Fibroblast of skin of right quadriceps (primary cell): Measurements from ENCODE around the gene LDHD.

Experiments
- DNase-seq: peaks from one replicate; pipeline ENCODE4 v3.0.0-alpha.2; 2013

Gene LDHD

DNA sequence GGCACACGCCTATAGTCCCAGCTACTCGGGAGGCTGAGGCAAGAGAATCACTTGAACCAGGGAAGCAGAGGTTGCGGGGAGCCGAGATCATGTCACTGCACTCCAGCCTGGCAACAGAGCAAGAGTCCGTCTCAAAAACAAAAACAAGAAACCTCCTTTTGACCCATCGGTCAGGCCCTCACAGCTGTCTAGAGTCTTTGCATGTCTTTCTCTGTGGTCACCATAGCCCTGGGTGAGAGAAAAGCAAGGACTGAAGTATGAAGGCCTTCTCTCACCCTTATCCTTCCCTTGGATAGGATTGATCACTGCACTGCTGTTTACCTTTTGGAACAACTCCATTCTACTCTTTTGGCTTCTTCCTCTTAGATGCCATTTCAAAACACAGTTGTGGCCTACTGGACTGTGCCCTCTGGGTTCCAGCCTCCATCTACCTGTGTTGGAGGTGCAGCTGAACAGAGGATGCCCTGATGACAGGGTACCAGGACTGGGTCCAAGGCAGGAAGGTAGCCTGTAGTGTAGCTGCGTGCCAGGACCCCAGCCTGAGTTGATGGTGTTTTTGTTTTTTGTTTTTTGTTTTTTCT lies 37.1 kb downstream of the LDHD start:
- DNase-seq: no peak

DNA sequence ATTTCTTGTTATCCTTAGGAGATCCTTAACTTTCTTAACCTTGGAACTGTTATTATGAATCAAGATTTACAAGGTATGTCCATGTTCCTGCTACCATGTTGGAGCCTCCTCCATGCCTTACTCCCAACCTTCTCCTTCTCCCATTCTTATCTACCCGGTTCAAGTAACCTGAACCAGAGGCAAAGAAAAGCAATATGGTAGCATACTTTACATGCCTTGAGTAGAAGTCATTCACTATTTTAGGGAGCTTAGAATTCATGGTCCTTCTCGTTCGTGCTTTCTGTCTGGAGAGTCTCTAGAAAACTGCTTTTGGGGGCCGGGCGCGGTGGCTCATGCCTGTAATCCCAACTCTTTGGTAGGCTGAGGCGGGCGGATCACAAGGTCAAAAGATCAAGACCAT lies 37.7 kb downstream of the LDHD start:
- DNase-seq: no peak

DNA sequence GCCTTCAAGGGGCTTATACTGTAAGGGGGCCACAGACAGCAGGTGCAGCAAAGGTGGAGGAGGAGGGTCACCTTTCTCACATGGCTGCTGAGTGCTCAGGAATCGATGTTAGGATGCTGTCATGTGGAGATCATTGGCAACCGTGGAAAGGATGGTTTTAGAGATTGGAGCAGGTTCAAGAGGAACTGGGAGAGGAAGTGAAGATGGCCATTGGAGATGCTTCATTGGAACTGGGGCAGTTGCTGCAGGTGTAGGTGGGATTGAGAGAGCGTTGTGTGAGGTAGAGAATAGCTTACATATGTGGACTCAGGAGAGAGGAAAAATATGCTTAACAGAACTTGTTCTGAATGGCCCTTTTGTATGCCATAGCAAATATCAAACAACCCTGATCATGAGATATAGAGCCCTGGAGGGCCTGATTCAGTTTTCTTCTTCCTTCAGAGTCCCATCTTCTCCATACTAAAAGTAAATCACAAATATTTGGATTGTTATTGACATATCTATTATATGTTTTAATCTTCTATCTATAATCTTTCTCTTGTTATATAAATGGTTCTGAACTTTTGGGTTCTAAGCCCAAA lies 40.8 kb downstream of the LDHD start:
- no peak for DNase-seq

DNA sequence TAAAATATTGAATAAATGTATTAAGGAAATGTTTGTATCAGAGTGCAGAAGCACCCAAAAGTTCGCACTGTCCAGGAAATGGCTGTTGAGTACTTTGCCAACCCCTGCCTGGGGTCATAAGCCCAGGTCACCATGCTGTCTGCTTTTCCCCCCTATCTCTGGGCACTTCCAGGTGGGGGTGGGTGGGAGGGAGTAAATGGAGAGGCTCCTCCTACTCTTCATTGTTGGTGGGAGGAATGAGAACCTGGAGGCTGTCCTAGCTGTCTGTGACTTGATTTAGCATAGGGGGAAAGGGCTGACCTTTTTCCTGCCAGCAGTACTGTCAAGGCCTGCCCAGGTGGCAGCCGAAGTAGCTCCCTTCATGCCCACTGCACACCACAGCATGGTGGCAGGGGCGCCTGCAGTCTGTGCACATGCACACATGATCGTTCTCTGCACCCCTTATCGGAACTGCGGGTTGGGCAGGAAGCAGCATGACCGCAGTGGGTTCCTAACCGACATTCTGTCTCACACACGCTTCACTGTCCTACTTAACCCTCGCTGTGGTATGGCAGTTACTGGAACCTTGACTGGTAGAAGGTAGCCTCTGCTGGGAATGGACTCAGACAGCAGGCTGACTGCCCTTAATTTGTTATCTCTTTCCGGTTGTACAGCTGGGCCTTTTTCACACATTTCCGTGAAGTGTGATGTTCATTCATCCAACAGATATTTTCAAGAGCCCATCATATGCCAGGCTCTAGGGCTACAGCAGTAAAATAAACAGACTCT lies 41.5 kb downstream of the LDHD start:
- DNase-seq: peak; percentile 14

DNA sequence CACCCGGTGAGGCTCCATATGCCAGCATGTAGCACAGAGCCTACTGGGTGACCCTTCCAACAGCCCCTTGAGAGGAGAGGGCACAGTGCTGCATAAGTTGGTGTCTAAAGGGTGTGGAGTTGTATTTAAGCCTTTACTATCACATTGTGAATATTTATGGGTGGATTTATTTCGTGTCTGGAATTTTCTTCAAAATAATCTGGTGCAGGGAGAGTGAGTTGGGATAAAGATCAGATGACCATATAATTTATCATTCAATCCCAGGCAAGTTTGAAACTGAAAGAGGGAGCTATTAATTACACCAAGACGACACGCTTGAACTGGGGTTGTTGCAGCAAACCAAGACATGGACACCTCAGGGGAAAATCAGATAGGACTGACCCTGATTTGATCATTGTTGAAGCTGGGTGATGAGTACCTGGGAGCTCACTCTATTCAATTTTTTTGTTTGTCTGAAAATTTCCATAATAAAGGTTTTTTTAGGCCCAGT lies 42.2 kb downstream of the LDHD start:
- DNase-seq: no peak

DNA sequence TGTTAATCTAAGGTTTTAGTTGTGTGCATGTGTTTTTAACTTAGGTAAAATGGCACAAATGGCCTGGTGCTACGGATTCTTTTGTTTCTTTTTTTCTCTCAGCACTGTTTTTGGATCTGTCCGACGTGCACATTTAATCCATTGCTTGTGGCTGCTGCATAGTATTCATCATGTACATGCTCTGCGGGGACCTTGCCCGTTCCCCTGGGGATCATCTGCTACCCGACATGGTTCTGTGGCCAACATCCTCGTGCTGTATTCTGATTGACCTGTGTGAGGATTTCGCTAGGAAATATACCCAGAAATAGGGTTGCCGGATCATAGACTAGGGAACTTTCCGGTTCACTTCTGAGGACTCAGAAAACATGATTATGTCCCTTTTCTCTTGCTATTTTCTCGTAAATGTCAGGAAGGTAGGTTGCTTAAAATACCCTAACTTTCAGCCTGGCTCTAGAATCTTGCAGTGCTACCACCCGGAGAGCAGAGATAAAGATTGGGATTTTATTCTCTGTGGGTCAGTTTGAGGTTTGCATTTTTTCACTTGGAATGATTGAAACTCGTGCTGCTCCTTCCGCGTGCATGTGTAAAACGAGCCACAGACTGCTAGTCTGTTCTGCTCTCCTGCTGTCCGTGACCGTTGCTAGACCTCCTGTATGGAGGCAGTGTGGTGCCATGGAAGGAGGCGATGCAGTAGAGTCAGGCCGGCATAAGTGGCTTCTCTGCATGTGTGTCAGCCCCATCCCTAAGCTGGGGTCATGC lies 42.9 kb downstream of the LDHD start:
- no peak for DNase-seq

DNA sequence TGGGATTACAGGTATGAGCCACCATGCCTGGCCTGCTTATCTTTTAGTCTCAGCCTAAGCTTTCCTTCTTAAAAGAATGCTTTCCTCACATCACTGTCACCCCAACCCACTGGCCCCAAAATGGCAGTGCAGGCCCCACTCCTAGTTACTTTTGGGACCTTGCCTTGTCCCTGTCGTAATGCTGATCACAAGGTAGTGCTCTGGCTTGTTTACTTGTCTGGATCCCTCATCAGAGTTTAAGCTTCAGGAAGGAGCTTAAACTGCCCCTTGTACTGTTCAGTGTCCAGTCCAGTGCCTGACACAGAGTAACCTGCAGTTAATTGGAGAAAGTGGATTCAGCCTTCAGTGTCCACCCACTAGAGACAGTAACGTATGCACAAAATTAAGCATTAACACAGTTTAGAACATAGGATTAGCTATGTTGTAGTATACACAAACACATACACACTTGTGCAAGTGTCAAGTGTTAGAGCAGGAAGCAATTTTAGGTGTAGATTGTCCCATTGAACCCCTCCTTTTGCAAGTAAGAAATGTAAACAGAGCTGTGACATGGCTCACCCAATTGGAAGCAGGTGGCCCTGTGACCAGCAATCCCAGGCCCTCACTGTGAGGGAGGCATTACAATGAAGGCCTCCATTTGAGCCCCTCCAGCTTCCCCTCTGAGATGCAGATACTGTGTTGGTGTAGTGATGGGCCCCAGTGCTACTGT lies 44.2 kb downstream of the LDHD start:
- no peak for DNase-seq

DNA sequence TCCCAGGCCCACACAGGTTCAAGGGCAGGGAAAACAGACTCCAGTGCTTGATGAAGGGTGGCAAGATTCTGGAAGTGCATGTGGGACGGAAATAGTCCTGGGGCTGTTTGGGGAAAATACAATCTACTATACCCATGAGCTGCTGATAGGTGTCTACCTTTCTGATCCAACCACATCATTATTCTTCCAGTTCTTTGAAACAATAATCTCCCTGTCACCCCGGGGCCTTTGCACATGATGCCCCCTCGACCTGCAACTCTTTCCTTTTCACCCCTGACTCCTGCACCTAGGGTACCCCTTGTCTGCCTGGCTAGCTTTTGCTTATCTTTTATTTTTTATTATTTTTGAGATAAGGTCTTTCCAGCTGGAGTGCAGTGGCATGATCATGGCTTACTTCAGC lies 45.0 kb downstream of the LDHD start:
- no peak for DNase-seq

DNA sequence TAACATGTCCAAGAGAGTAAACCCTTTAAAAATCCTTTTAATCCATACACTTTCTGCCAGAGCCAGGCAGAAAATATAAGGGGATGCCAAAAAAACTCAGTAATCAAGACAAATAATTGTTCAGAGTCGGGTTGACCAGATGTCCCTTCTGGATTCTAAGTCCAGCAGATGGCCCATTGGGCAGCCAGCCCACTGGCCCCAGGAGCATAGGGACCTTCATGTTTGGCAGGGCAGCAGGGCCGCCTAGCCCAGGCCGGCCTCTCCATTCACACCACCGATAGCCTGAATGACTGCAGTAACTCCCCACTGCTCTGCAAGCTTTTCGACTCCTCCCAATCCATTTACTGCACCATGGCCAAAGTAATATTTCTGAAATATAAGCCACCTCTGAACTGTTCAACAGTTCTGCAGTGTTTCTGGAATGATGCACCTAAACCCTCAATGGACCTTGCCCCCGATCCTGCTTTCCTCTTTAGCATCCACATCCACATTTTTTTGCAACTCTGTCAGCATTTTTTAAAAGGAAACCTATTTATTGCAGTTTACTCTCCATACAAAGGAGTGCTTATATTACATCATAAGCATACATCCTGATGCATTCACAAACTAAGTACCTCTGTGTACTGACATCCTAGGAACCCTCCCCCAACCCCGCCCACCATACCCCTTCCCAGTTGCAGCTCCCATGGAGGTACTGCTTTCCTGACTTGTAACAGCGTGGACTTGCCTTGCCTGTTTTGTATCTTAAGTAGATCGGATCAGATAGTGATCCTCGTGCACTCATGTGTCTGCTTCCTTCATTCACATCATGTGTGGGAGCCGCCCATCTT lies 46.4 kb downstream of the LDHD start:
- DNase-seq: peak; percentile 22

DNA sequence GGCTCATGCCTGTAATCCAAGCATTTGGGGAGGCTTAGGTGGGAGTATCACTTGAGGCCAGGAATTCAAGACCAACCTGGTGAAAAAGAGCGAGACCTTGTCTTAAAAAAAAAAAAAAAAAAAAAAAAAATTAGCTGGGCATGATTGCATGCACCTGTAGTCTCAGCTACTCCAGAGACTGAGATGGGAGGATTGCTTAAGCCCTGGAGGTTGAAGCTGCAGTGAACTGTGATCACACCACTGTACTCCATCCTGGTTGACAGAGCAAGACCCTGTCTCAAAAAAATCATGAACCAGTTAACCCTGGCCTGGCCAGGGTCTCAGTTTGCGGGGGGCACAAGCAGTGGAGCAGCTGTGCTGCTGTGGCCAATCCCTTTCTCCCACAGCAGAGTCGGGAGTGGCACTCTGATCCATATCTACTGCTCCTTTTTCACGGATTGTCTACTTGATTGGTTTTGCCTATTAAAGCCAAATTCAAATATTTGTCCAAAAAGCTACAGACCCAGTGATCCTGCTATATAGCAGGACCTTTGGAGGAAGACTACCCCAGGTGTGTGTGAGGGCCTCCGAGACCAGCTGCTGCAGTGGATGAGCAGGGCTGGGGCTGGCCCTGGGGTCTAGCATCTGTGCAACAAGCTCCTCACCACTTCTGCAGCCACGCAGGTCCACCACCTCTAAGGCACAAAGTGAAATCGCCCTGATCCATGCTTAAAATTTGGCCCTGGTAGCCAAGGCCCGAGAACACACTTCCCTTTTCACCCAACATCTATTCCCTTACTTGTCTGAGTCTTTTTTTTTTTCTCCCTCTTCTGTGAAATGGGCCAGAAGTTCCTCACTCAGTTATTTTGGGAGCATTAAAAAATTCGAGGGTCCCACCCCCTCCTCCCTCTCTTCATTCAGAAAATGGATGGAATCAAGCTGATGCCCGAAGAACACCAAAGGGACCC lies 48.2 kb downstream of the LDHD start:
- DNase-seq: no peak

DNA sequence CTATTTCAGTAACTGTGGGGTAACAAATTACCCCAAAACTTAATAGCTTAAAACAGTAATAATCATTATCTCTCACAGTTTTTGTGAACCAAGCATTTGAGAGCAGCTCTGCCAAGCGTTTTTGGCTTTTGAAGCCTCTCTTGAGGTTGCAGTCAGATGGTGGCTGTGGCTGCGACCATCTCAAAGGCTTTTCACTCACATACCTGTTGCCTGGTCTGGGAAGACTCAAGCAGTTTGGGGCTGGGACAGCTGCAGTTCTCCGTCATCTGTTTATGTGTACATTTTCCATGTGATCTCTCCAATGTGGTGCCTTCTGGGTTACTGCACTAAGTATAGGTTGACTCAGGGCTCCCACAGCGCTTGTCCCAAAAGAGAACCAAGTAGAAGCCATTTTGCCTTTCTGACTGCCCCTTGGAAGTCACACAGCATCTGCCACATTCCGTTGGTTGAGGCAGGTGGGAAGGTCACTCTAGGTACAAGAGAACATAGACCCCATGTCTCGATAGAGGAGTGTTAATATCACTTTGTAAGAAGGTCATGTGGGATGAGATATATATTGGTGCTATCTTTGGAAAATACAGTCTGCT lies 49.6 kb downstream of the LDHD start:
- DNase-seq: no peak

DNA sequence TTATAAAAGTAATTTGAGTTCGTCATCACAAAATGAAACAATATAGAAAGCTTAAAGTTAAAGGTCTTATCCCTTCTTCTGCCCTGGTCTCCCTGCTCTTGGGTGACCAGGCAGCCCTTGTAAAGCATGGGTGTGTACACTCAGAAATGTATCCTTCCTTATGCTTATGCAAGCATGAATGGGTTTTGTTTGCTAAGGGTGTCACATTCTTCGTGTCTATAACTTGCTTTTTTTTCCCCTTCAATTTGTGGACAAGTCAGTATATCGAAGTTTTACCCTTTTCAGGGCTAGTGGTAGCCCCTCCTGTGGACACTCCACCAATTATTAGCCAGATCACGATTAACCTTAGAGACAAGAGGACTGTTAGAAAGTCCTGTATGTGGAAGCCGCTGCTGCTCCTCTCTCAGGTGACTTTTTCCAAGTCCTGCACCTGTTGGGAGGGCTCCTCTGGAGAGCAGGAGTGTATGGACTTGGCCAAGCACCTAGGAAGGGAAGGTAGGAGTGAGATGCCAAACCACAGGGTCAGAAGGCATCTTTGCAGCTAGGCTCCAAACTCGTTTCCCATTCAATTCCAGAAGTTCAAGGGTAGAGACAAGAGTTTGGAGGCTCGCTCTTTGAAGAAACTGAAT lies 50.9 kb downstream of the LDHD start:
- DNase-seq: no peak

DNA sequence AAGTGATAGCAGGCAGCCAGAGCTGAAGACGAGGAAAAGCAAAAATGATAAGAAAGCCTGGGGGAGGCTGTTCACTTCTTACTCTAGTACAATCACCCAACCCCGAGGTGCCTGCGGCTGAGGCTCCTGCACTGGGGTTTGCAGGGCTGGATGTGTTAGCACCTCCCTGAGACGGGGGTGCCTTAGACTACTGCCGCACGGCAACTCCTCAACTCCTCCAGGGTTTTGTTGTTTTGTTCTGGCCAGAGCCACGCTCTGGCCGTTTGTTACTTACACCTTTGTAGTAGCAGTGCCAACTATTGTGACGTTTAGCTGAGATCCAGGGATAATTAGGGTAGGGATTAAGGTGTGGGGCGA lies 51.5 kb downstream of the LDHD start:
- no peak for DNase-seq

DNA sequence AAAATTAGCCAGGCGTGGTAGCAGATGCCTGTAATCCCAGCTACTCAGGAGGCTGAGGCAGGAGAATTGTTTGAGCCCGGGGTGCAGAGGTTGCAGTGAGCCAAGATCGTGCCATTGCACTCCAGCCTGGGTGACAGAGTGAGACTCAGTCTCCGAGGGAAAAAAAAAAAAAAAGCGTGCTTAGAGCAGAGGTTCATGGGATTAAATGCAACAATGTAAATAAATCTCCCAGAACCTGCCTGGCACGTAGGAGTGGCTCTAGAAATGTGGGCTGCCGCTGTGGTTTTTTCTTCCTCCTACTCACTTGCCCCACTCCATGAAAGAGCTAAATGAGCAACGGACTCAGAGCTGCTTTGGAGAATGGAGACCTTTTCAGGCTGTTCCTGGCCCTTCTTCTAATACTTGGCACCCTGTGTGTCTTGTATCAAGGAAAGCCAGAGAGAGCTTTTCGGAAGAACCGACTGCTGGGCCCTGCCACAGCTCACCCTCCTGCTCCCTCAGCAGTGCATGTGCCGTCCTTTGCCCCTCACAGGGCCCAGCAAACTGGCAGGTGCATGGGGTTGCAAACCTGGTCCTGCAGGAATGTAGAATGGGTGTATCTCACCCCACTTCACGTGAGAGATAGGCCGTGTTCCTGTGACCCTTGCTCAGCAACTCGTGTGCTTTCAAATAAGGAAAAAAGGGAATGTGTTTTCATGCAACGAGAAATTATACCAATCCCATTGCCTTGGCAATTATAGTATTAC lies 52.0 kb downstream of the LDHD start:
- no peak for DNase-seq

DNA sequence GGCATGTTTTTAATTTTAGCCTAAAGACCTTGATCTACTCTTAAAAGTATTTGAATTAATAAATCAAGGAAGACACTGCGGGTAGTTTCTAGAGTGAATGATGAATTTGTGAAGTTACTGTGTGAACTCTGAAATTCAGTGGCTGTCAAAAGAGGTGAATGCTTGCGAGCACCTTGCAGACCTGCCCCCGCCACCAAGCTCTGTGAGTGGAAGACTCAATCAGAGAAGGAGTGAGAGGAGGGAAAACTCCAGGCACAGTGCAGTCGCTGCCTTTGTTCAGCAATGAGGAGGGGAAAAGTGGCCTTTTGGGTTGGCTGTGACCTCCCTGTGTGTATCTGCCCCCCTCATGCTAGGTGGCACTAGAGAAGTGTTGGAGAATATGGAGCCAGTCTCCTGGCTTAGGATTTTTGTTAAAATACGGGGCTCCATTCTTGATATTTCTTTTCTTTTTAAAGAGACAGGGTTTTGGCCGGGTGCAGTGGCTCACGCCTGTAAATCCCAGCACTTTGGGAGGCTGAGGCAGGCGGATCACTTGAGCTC lies 53.0 kb downstream of the LDHD start:
- no peak for DNase-seq

DNA sequence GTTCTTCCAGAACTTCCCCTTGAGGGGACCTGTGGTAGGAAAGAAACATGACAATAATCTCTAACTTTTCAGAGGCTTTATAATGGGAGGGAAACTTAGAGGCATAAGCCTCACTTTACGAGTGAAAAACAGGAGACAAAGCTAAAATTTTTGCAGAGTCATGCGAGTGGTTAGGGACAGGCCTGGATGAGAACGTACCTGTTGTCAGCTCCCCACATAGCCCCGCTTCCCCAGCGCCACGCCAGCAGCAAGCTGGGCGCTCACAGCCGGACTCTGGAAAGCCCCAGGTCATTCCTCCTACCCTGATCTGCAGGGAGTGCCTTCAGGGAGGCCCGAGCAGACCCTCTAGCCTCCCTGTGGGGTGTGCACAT lies 53.6 kb downstream of the LDHD start:
- no peak for DNase-seq

DNA sequence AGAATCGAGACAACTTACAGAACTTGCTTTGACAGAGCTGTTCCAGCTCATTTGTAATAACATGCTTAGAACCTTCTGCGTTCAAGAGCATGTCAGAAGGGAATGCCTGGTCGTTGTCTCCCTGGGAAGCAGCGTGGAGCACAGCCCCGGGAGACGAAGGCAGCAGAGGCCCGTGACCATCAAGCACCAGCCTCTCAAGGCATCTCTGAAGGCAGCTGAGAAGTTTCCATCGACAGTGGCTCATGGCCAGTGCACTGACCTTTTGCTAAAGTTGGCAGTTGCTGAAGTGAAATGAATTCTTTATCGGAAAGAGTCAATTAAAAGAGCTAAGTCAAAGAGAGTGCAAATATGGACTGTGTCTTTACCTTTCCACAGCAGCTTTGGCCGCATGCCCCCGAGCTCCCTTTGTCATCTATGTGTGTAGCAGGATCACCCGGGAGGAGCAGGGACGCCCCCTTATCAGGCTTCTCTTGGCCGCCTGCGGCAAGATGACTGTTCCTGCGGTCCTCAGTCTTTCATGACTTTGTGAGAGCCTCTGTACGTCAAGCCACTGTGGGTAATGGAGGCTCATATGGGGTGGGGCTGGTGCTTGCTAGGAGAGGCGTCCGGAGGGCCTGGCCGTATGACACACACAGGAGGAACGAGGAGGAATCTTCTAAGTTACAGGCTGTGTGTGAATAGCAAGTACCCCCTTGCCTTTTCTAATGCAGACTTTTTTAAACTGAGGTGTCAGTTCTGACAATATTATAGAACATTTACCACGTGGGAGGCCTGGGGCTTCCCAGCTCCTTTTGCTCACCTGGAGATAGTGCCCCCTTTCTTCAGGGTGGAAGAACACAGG lies 54.2 kb downstream of the LDHD start:
- DNase-seq: no peak
